Thymus (tissue), 11 donors: Measurements from ENCODE around the gene PSME1. TPM values are rescaled to one million over a fixed set of nuclear protein-coding genes. Genes with fewer than 3 reads are reported as not detected.

Experiments used
- DNase-seq, 9 donors: peaks; one replicate each; pipeline ENCODE4 v3.0.0-alpha.2; 2013; ENCODE audit warnings: low spot score in 9 of 9, low read depth in 6 of 9, missing footprints in 1 of 9
- H3K27ac ChIP-seq, 2 donors: one replicate each; pipeline ENCODE4 v1.5.1; 2013; ENCODE audit warnings: control low read depth in 1 of 2, low read depth in 1 of 2, low read length in 1 of 2, mild to moderate bottlenecking in 1 of 2, moderate library complexity in 1 of 2
- H3K27me3 ChIP-seq, 2 donors: one replicate each; pipeline ENCODE4 v1.5.1; 2013; ENCODE audit warnings: low read length in 1 of 2; ENCODE audit not compliant: control insufficient read depth in 2 of 2, insufficient read depth in 1 of 2
- H3K36me3 ChIP-seq, 2 donors: one replicate each; pipeline ENCODE4 v1.5.1; 2013; ENCODE audit warnings: low read length in 1 of 2, mild to moderate bottlenecking in 1 of 2, moderate library complexity in 1 of 2; ENCODE audit not compliant: control insufficient read depth in 2 of 2, insufficient read depth in 2 of 2
- H3K4me1 ChIP-seq, 2 donors: one replicate each; pipeline ENCODE4 v1.5.1; 2013; ENCODE audit warnings: low read length in 2 of 2; ENCODE audit not compliant: control insufficient read depth in 2 of 2, insufficient read depth in 2 of 2
- H3K4me3 ChIP-seq, 2 donors: one replicate each; pipeline ENCODE4 v1.5.1; 2013; ENCODE audit warnings: low read length in 2 of 2, control low read depth in 1 of 2, mild to moderate bottlenecking in 1 of 2
- H3K9me3 ChIP-seq, 2 donors: one replicate each; pipeline ENCODE4 v1.5.1; 2013; ENCODE audit warnings: low read length in 1 of 2, mild to moderate bottlenecking in 1 of 2; ENCODE audit not compliant: control insufficient read depth in 2 of 2, insufficient read depth in 1 of 2
- WGBS: extraction: QIAGEN DNeasy Blood & Tissue Kit; methylation state at CpG from one replicate; pipeline ENCODE4 v1.1.7; 2013; 5-methylcytosine and 5-hydroxymethylcytosine counted together
- polyA plus RNA-seq: library from polyadenylated mRNA; stranded (reverse); fragments of 200-250 nt; gene quantifications from one replicate; pipeline ENCODE4 v1.2.3, GENCODE V29; 2013
- total RNA-seq: library from RNA; stranded (reverse); fragments of 120-200 nt; gene quantifications from one replicate; pipeline ENCODE4 v1.2.4, GENCODE V29; 2013
- donor health status: healthy.

The PSME1 gene
- total and polyA plus RNA-seq, 2 donors: 255 to 280 TPM

DNA sequence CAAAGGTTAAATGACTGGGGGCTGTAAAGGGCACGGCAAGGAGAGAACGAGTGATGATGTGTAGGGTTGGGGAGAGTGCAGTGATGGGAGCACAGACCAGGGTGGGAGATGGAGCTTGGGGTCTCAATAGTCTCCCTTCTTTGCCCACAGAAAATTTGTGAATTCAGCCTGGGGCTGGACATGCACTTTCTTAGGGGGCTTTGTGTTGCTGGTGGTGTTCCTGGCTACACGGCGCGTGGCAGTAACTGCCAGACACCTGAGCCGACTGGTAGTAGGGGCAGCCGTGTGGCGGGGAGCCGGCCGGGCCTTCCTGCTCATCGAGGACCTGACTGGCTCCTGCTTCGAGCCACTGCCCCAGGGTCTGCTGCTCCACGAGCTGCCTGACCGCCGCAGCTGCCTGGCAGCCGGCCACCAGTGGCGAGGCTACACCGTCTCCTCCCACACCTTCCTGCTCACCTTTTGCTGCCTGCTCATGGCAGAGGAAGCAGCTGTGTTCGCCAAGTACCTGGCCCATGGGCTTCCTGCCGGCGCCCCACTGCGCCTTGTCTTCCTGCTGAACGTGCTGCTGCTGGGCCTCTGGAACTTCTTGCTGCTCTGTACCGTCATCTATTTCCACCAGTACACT, 3.8 kb upstream of the PSME1 start:
- 34% methylated on average over 24 of the region's 24 CpGs for WGBS
- Histone ChIP-seq H3K36me3 (peaks cover 0 to 2% of the 10 kb centered on the region in 2 donors), H3K4me3 (no peak overlapping the region), H3K27ac (peak overlapping the region; percentile 68 to 72), H3K4me1 (peaks cover 27 to 41% of the 10 kb centered on the region in 2 donors), H3K9me3 (no peaks in the 10 kb centered on the region), H3K27me3 (no peaks in the 10 kb centered on the region)
- peak in 3 of 9 donors; percentile 45 to 68 (median 48) for DNase-seq

DNA sequence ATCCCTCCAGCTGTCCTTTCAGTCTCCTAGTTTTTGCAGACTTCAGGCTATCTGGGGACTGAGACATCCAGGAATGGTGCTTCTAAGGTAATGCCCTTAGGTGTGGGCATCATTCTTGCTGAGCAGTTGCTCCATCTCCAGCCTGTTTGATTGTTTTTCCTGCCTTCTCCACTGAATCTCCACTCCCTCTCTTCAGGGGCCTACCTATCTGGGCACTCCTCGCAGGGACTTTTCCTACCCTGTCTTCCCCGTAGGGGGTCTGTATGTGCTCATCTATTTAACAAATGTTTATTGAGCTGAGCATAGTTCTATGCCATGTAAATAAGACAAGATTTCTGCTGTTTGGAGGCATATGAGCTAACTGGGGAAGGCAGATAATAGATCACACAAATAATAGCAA, 3.0 kb upstream of the PSME1 start:
- no peak for DNase-seq
- peaks cover 5 to 10% of the 10 kb centered on the region in 2 donors for H3K36me3 ChIP-seq
- 96% methylated on average over 2 of the region's 2 CpGs for WGBS
- H3K4me1 ChIP-seq: peaks cover 28 to 49% of the 10 kb centered on the region in 2 donors
- H3K4me3 ChIP-seq: no peak overlapping the region
- H3K27me3 ChIP-seq: no peaks in the 10 kb centered on the region
- H3K27ac ChIP-seq: peak overlapping the region; percentile 68 to 72
- H3K9me3 ChIP-seq: no peaks in the 10 kb centered on the region

DNA sequence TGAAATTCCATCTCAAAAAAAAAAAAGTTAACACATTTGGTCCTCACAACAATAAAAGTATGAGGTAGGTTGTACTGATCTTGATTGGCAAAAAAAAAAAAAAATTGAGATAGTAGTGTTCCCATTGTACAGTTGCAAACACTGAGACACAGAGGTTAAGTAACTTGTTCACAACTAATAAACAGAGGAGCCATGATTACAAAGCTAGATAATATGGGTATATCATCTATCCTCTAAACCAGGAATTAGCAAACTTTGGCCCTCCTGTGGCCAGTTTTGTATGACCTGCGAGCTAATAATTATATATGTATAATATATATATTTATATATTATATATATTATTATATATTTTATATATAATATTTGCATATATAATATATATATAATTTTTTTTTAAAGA, 2.3 kb upstream of the PSME1 start:
- H3K36me3 ChIP-seq: peaks cover 12 to 18% of the 10 kb centered on the region in 2 donors
- H3K4me1 ChIP-seq: peaks cover 28 to 51% of the 10 kb centered on the region in 2 donors
- H3K27ac ChIP-seq: no peak overlapping the region
- no peaks in the 10 kb centered on the region for H3K27me3 ChIP-seq
- no peaks in the 10 kb centered on the region for H3K9me3 ChIP-seq
- WGBS: 99% methylated on average over 1 of the region's 1 CpG
- no peak for DNase-seq
- no peak overlapping the region for H3K4me3 ChIP-seq

DNA sequence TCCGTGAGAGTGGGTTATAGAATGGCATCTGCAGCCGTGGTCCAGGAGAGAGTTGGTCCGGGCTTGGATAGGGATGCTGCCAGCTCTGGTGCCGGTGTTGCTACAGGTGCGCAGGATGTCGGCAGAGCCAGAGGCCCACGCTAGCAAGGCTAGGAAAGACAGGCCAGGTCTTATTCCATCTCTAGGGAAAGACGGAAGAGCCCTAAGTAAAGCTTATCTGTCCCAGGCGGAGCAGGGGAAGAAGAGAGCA, 485 bp upstream of the PSME1 start:
- Histone ChIP-seq H3K27ac (peak overlapping the region; percentile 12 to 88), H3K27me3 (no peaks in the 10 kb centered on the region), H3K9me3 (no peaks in the 10 kb centered on the region), H3K4me1 (peaks cover 35 to 62% of the 10 kb centered on the region in 2 donors), H3K4me3 (peak overlapping the region; percentile 39 to 78), H3K36me3 (peaks cover 19 to 28% of the 10 kb centered on the region in 2 donors)
- no peak for DNase-seq
- WGBS: 27% methylated on average over 9 of the region's 9 CpGs

DNA sequence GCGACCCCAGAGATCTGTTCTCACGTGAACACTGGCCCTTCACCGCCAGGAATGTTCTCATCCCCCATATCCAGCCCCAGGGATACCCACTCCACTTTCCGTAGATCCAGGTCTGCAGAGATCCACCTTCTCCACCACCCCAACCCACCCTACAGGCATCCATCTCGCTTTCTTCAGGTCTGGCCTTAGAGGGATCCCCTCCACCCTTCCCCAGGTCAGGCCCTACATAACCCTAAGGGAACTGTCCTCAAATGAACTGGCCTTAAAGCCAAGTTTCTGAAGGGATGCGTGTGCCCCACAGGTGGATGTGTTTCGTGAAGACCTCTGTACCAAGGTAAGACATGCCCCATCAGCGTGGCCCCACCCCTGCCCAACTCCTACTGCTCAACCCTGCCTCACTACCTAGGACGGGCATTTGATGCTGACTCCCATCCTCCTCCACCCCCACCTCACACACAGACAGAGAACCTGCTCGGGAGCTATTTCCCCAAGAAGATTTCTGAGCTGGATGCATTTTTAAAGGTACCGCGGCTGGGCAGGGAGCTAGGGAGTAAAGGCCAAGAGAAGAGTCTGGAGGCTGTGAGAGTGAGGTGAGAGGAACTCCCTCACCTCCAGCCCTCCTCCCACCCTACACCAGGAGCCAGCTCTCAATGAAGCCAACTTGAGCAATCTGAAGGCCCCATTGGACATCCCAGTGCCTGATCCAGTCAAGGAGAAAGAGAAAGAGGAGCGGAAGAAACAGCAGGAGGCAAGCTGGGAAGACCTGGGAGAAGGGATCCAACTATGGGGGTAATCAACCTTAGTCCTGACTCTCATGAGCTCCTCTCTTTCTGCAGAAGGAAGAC, 912 bp downstream of the PSME1 start:
- H3K27ac ChIP-seq: peak overlapping the region; percentile 50 to 89
- H3K4me1 ChIP-seq: peaks cover 30 to 56% of the 10 kb centered on the region in 2 donors
- H3K36me3 ChIP-seq: peaks cover 19 to 28% of the 10 kb centered on the region in 2 donors
- H3K27me3 ChIP-seq: no peaks in the 10 kb centered on the region
- H3K9me3 ChIP-seq: peaks cover 0 to 12% of the 10 kb centered on the region in 2 donors
- no peak for DNase-seq
- 50% methylated on average over 13 of the region's 13 CpGs for WGBS
- peak overlapping the region; percentile 78 to 79 for H3K4me3 ChIP-seq

DNA sequence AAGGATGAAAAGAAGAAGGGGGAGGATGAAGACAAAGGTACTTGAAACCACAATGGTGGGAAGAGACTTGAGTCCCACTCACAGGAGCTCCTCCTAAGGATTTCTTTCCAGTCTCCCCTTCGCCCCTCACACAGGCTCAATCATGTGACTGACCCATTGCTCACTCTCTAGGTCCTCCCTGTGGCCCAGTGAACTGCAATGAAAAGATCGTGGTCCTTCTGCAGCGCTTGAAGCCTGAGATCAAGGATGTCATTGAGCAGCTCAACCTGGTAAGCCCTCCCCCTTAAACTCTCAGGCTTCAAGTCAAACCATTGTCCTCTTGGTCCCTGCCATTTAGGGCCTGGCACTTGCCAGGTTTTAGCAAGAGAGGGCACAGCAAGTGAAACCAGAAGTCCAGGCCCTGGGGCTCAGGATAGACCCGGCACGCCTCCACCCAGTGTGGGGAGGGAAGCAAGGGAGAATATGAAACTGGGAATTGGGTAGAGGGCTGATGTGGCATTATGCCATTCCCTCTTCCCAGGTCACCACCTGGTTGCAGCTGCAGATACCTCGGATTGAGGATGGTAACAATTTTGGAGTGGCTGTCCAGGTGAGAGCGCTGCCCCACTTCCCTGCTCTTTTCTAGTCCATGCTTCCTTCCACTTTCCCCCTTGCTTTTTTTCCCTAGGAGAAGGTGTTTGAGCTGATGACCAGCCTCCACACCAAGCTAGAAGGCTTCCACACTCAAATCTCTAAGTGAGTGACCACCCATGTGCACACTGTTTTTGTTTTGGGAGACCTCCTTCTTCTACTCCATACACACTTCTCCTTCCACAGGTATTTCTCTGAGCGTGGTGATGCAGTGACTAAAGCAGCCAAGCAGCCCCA, 1.8 kb downstream of the PSME1 start:
- H3K9me3 ChIP-seq: peaks cover 0 to 12% of the 10 kb centered on the region in 2 donors
- peaks cover 26 to 52% of the 10 kb centered on the region in 2 donors for H3K4me1 ChIP-seq
- H3K4me3 ChIP-seq: no peak overlapping the region
- H3K36me3 ChIP-seq: peaks cover 19 to 31% of the 10 kb centered on the region in 2 donors
- H3K27ac ChIP-seq: peak overlapping the region in 1 of 2 donors; percentile 50
- 99% methylated on average over 8 of the region's 8 CpGs for WGBS
- DNase-seq: no peak
- no peaks in the 10 kb centered on the region for H3K27me3 ChIP-seq

DNA sequence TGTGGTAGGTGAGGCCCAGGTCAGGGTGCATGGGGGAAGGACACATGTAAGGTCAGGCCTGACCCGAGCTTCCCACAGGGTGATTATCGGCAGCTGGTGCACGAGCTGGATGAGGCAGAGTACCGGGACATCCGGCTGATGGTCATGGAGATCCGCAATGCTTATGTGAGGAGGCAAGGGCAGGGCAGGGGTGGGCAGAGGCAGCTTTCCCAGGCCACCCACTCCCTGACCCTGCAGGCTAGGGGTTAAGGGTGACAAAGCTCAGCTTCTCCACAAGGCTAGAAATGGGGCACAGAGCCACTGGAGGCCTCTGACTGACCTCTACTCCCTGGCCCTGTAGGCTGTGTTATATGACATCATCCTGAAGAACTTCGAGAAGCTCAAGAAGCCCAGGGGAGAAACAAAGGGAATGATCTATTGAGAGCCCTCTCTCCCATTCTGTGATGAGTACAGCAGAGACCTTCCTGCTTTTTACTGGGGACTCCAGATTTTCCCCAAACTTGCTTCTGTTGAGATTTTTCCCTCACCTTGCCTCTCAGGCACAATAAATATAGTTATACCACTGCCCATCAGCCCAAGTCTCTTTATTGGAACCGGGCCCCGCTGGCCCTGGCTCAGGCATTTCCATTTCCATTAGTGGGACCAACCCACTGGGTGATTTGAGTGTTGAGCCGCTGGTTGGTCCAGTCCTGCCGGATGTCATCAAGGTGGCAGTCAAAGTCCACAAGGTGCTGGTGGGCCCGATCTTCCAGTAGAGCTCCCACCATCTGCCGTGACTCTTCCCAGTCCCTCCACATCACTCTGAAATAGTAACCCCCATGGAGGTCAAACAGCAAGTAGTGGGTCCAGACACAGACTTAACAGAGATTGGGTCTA, 2.6 kb downstream of the PSME1 start:
- Histone ChIP-seq H3K9me3 (peaks cover 0 to 12% of the 10 kb centered on the region in 2 donors), H3K27me3 (no peaks in the 10 kb centered on the region), H3K27ac (no peak overlapping the region), H3K36me3 (peaks cover 24 to 39% of the 10 kb centered on the region in 2 donors), H3K4me1 (peaks cover 26 to 48% of the 10 kb centered on the region in 2 donors), H3K4me3 (no peak overlapping the region)
- no peak for DNase-seq
- WGBS: 98% methylated on average over 13 of the region's 13 CpGs

DNA sequence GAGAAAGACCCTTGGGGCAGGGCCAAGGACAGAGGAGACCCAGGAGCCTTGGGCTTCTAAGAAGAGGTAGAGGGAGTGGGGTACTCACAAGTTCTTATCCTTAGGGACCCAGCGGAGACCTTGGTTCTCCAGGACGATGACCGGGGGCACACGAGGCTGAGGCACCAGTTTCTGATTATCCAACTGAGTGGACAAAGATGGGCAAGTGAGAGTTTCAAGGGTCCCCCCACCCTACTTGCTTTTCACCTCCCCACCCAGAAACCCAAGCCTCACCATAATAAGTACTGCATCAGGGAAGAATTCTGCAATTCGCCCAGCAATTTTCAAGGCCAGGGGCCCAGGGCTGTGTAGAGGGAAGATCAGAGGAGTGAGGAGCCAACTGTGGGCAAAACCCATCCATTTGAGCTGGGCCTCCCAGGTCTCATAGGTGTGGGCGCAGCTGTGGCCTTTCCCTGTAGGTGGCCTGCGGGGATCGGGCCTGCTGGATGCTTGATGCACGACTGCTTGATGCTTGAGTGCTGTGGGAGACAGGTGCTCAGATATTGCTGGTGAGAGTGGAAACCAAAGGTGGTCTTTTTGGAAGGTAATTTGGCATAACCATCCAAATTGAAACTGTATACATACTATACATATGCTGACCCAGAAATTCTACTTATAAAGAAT, 3.4 kb downstream of the PSME1 start:
- no peak for DNase-seq
- peaks cover 31 to 46% of the 10 kb centered on the region in 2 donors for H3K36me3 ChIP-seq
- no peaks in the 10 kb centered on the region for H3K27me3 ChIP-seq
- H3K4me1 ChIP-seq: peaks cover 26 to 52% of the 10 kb centered on the region in 2 donors
- peaks cover 0 to 12% of the 10 kb centered on the region in 2 donors for H3K9me3 ChIP-seq
- no peak overlapping the region for H3K4me3 ChIP-seq
- 97% methylated on average over 9 of the region's 9 CpGs for WGBS
- no peak overlapping the region for H3K27ac ChIP-seq
